A549 treated with Mapracorat at 1 μM for 4 hours (cell line): ENCODE results near the gene TASP1. TPM values are rescaled to one million over a fixed set of nuclear protein-coding genes. Genes with fewer than 3 reads are reported as not detected.

ENCODE experiments used
- total RNA-seq: library from RNA; stranded (reverse); fragments of 200-300 nt; extraction: Qiagen RNA extraction; gene quantifications from 5 replicates; pipeline ENCODE4 v1.2.3, GENCODE V29; 2022

The TASP1 gene
- total RNA-seq: 8.8 to 11.9 TPM (median 9.8 TPM) in 5 replicates

GRCh38 chr20:13638496-13639149 lies at the start of gene TASP1:
TSS of gene TASP1 (minus strand) at chr20:13638932. CDS start at chr20:13630078, 8,854 bp downstream.

Other genes with a start within 250 kb of the TASP1 start
- gene ESF1, start 146.0 kb upstream of the TASP1 start, total RNA-seq: 19.9 to 25.6 TPM (median 22.0 TPM) in 5 replicates
- 32.5 to 36.2 TPM (median 33.8 TPM) in 5 replicates for gene NDUFAF5, start 146.1 kb upstream of the TASP1 start, total RNA-seq